Activated naive CD4-positive, alpha-beta T cell treated with anti-CD3 and anti-CD28 coated beads, Interleukin-2, amount 50 U/mL, for 24 hours (primary cell): ENCODE data around the gene SBF2.

Experiments used
- H3K27ac Mint-ChIP-seq: one replicate; pipeline ENCODE4 v1.8.0; 2021; ENCODE audit warnings: mild to moderate bottlenecking, mixed read lengths
- H3K27me3 Mint-ChIP-seq: one replicate; pipeline ENCODE4 v1.8.0; 2021; ENCODE audit warnings: mixed read lengths
- H3K36me3 Mint-ChIP-seq: one replicate; pipeline ENCODE4 v1.8.0; 2021; ENCODE audit warnings: mixed read lengths
- H3K4me1 Mint-ChIP-seq: one replicate; pipeline ENCODE4 v1.8.0; 2021; ENCODE audit warnings: mixed read lengths
- H3K4me3 Mint-ChIP-seq: one replicate; pipeline ENCODE4 v1.8.0; 2021; ENCODE audit warnings: mild to moderate bottlenecking, mixed read lengths
- H3K9me3 Mint-ChIP-seq: one replicate; pipeline ENCODE4 v1.8.0; 2021; ENCODE audit warnings: mixed read lengths

Gene SBF2

DNA sequence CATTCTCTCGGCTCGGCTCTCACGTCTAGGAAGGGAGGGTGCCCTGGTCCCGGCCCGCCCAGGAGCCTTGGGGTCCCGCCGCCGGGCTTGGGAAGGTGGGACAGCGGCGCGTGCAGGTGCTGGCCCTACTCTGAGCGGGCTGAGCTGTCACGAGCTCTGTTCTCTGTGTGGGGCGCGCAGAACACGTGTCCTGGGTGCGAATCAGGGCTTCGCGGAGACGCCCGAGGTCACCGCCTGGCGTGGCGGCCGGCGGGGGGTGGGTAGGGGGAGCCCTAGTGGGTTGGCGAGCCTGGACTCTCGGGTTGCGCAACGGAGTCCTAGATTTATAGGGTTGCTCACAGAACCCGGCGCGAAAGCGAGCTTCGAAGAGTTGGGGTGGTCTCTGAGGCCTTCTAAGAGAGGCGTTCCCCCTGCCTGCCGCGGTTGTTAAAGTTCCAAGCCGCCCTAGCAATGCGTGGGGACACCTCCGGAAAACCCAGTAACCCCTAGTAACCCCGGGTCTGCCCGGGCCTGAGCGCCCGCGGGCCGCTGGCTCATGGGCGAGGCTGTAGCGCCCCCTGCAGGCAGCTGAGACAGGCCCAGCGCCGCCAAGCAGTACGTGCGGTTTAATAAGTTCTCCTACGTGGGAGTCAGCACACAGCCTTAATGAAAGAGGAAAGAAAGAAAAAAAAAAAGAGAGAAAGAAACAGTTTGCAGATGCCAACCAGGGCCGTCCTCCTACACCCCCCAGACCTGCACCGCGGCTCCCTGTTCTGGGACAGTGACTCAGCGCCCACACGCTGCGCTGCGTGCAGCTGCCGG lies 13.6 kb upstream of the SBF2 start:
- peak overlapping the region; percentile 90 for H3K27ac Mint-ChIP-seq
- H3K4me1 Mint-ChIP-seq, result peaks cover 43% of the 10 kb centered on the region
- peak overlapping the region; percentile 98 for H3K4me3 Mint-ChIP-seq
- no peaks in the 10 kb centered on the region for H3K36me3 Mint-ChIP-seq
- peaks cover 19% of the 10 kb centered on the region for H3K27me3 Mint-ChIP-seq
- H3K9me3 Mint-ChIP-seq, result no peaks in the 10 kb centered on the region

DNA sequence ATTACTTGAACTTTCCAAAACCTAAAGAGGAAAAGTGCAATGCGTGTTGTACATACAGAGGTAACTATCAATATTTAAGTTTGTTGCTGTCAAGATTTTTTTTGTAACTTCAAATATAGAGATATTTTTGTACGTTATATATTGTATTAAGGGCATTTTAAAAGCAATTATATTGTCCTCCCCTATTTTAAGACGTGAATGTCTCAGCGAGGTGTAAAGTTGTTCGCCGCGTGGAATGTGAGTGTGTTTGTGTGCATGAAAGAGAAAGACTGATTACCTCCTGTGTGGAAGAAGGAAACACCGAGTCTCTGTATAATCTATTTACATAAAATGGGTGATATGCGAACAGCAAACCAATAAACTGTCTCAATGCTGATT lies 13.0 kb upstream of the SBF2 start:
- H3K4me1 Mint-ChIP-seq, result peaks cover 48% of the 10 kb centered on the region
- H3K9me3 Mint-ChIP-seq, result no peaks in the 10 kb centered on the region
- H3K36me3 Mint-ChIP-seq, result no peaks in the 10 kb centered on the region
- peaks cover 14% of the 10 kb centered on the region for H3K27me3 Mint-ChIP-seq
- H3K27ac Mint-ChIP-seq, result peak overlapping the region; percentile 67
- H3K4me3 Mint-ChIP-seq, result peak overlapping the region; percentile 98

DNA sequence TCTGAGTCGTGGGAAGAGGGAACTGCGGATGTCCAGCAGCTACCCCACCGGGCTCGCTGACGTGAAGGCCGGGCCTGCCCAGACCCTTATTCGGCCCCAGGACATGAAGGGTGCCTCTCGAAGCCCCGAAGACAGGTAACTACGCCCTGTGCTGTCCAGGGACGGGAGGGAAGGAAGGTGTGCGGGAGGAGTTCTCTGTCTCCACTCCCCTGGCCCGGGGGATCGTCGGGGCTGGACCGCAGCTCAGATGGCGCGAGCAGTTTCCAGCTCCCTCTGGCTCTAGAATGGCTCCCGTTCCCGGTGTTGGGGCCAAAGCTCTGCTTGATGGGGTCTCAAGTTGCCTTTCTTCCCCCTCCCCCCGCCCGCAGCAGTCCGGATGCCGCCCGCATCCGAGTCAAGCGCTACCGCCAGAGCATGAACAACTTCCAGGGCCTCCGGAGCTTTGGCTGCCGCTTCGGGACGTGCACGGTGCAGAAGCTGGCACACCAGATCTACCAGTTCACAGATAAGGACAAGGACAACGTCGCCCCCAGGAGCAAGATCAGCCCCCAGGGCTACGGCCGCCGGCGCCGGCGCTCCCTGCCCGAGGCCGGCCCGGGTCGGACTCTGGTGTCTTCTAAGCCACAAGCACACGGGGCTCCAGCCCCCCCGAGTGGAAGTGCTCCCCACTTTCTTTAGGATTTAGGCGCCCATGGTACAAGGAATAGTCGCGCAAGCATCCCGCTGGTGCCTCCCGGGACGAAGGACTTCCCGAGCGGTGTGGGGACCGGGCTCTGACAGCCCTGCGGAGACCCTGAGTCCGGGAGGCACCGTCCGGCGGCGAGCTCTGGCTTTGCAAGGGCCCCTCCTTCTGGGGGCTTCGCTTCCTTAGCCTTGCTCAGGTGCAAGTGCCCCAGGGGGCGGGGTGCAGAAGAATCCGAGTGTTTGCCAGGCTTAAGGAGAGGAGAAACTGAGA lies 12.2 kb upstream of the SBF2 start:
- Mint-ChIP-seq H3K4me1 (peaks cover 49% of the 10 kb centered on the region), H3K27ac (peak overlapping the region; percentile 70), H3K4me3 (peak overlapping the region; percentile 98), H3K36me3 (no peaks in the 10 kb centered on the region), H3K9me3 (no peaks in the 10 kb centered on the region), H3K27me3 (peaks cover 15% of the 10 kb centered on the region)

DNA sequence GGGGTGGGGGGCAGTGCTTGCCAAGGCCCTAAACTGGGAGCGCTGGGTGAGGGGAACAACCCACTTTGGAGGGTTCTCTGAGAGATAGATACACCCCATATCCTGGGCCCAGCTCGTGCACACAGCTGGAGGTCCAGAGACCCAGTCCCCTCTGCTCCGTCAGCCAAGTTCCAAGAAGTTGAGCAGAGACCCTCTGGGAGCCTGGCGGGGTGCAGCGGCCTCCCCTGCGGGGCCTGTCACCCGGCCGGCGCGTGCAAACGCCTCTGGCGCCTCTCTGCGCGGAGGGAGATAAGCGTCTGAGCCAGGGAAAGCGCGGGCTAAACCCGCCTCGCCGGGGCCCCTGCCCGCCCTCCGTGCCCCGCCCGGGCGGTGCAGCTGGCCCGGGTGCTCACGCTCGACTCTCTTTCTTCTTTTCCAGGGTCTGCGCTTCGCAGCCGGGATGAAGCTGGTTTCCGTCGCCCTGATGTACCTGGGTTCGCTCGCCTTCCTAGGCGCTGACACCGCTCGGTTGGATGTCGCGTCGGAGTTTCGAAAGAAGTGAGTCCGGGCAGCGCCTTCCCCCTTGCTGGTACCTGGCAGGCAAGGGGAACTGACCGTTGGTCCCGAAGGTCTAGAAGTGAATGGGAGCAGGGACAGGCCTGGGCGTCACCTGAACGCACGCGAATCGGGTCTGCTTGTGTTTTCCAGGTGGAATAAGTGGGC lies 11.4 kb upstream of the SBF2 start:
- Mint-ChIP-seq H3K27ac (peak overlapping the region; percentile 70), H3K4me3 (peak overlapping the region; percentile 98), H3K9me3 (no peaks in the 10 kb centered on the region), H3K27me3 (peaks cover 15% of the 10 kb centered on the region), H3K36me3 (no peaks in the 10 kb centered on the region), H3K4me1 (peaks cover 49% of the 10 kb centered on the region)

DNA sequence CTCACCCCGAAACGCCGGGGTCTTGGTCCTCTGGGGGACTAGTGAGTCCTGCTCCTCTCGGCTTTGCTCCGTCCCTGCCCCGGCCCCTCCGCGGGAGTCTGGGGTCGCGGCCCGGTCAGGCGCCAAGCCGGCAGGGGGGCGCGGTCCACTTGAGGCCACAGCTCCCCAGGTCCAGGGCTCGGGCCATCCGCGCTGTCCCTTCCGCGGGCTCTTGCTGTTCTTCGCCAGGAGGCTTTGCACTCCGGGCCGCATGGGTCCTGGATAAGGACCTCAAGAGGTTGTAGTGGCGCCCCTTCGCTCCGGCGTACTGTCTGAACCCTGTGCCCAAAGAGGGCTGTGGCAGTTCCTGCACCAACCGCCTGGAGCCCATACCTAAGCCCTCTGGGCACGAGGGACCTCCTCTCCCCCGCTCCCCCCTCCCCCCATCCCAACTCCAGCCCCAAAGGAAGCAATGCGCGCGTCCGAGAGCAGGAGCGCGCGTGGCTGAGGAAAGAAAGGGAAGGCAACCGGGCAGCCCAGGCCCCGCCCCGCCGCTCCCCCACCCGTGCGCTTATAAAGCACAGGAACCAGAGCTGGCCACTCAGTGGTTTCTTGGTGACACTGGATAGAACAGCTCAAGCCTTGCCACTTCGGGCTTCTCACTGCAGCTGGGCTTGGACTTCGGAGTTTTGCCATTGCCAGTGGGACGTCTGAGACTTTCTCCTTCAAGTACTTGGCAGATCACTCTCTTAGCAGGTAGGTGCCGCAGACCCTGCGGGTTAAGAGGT lies 10.7 kb upstream of the SBF2 start, which contains the start of gene ADM:
Gene ADM (plus strand): TSS at position 579 of the 767 bp plus-strand sequence. CDS start 628 bp downstream, outside the sequence.
- peaks cover 49% of the 10 kb centered on the region for H3K4me1 Mint-ChIP-seq
- H3K27me3 Mint-ChIP-seq, result peaks cover 15% of the 10 kb centered on the region
- H3K27ac Mint-ChIP-seq, result peak within 1 kb of the TSS; percentile 70
- H3K36me3 Mint-ChIP-seq, result no peaks in the 10 kb centered on the region
- H3K4me3 Mint-ChIP-seq, result peak within 1 kb of the TSS; percentile 98
- H3K9me3 Mint-ChIP-seq, result no peaks in the 10 kb centered on the region

DNA sequence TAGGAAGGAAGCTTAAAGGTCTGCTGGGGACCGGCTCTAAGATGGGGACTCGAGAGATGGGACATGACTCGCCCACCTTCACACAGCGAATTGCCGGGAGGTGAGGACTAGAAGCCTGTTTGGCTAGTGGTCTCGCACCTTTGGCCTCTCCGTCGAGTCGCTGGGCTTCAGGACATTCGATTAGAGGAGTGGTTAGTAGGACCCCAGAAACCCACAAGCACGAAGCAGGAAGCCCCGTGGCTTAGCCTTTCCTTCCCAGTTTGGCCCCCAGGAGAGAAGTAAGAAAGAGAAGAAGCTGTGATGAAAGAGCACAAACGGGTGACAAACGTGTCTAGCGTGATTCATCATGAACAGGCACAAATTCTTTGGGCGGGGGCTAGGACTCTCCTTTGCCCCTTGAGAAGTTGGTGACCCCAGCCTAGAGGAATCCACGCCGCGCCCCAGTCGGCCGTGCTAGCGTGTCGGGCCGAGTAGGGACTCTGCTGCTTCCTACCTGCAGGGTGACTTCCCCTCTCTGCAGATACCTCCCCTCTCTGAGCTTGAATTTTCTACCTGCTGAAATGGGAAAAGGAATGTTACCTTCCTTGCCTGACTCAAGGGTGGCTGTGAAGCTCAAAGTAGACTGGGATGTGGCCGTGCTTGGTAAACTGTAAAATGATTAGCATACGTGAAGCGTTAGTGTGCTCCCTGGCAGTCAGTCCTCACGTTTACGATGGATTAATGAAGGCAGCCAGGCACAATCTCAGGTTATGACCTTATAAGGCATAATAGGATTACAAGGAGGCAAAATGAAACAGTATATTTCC lies 9.7 kb upstream of the SBF2 start:
- Mint-ChIP-seq H3K4me1 (peaks cover 50% of the 10 kb centered on the region), H3K9me3 (no peaks in the 10 kb centered on the region)

DNA sequence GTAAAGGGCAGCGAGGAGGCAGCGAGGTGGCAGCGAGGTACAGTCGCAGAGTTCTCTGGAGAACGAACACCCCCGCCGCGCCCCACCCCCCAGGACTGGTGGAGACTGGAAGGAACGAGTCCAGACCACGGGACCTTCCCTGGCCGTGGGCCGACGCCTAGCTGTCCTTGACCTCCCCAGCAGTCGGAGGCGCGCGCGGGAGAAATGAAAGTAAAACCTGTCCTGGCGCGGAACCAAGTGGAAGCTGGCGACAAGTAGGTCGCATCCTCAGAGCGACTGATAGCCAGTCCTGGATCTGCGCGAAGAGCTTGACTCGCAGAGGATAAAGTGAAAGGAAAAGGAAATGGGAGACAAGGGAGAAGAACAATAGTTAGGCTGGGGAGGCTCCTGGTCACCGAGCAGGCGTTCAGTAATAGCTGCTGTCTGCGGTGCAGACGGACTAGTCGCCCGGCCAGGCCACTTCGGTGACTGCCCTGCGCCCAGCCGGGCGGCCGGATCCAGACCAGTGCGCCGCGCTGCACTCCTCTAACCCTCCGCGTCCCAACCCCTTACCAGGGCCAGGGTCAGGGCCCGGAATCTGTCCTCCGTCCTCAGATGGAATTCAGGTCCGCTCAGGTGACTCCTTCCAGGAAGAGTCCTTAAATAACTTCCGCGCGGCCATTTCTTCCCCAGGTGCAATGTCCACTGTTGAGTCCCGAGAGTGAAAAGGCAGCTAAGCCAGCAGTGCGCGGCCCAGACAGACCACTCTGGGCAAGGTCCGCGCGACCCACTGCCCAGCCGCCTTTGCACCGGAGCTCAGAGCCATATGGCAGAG lies 8.9 kb upstream of the SBF2 start:
- H3K4me1 Mint-ChIP-seq, result peaks cover 49% of the 10 kb centered on the region

More for the DNA sequence above, 9.7 kb upstream of the SBF2 start:
- Mint-ChIP-seq H3K27me3 (peaks cover 12% of the 10 kb centered on the region), H3K4me3 (peak overlapping the region; percentile 98), H3K27ac (peak overlapping the region; percentile 66), H3K36me3 (no peaks in the 10 kb centered on the region)

DNA sequence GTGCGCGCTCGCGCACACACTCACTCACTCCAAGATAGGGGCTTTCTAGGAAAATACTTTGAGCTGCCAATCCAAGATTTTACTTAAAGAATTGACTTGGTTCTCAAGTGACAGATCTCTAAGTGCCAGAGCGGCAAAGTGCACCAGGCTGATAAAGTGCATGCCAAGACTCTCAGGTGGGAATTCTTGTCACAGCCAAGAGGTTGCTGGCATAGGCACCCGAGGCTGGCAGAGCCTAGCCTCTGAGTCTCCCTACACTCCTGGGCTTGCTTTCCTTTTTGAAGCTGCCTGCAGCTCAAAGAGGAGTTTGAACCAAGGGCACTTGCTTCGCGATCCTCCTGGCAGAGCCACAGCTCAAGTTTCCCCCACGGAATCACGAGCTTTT lies 8.3 kb upstream of the SBF2 start:
- peak overlapping the region; percentile 98 for H3K4me3 Mint-ChIP-seq
- H3K4me1 Mint-ChIP-seq, result peaks cover 51% of the 10 kb centered on the region
- no peaks in the 10 kb centered on the region for H3K36me3 Mint-ChIP-seq
- H3K9me3 Mint-ChIP-seq, result no peaks in the 10 kb centered on the region
- H3K27me3 Mint-ChIP-seq, result peaks cover 12% of the 10 kb centered on the region
- no peak overlapping the region for H3K27ac Mint-ChIP-seq

More for the DNA sequence above, 8.9 kb upstream of the SBF2 start:
- no peaks in the 10 kb centered on the region for H3K9me3 Mint-ChIP-seq
- H3K27ac Mint-ChIP-seq, result peak overlapping the region; percentile 92
- no peaks in the 10 kb centered on the region for H3K36me3 Mint-ChIP-seq
- peak overlapping the region; percentile 98 for H3K4me3 Mint-ChIP-seq
- peaks cover 12% of the 10 kb centered on the region for H3K27me3 Mint-ChIP-seq

DNA sequence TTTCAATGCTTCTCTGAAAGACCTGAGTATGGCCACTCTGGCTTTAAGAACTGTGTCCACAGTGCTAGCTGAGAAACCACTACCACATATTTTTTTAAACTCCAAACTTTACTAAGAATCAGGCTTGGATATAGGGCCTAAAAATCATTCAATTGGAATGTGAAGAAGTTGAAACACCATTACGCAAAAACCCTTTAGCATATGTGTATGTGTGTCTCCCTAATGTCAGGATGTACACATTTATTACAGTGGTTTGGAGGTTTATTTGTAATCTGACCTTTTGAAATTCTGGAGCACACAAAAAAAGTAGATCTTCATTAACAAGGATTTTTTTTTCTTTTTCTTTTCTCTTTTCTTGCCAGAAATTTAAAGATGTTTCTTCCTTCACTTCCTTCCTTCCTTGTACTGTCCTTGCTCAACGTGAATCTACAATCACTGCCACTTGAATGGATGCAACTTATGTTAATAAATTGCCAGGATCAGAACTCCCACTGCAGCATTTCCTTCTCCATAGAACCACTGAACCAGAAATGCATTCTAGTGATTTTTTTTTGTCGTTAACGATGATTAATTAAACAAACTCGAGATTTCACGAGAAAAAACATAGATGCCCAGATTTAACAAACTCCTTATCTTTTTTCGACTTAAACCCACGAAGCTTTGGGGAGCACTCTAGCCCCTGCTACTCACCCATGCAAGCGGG lies 7.8 kb upstream of the SBF2 start:
- peaks cover 12% of the 10 kb centered on the region for H3K27me3 Mint-ChIP-seq
- H3K4me3 Mint-ChIP-seq, result peak overlapping the region; percentile 98
- no peak overlapping the region for H3K27ac Mint-ChIP-seq
- no peaks in the 10 kb centered on the region for H3K36me3 Mint-ChIP-seq
- H3K4me1 Mint-ChIP-seq, result peaks cover 46% of the 10 kb centered on the region
- H3K9me3 Mint-ChIP-seq, result no peaks in the 10 kb centered on the region

DNA sequence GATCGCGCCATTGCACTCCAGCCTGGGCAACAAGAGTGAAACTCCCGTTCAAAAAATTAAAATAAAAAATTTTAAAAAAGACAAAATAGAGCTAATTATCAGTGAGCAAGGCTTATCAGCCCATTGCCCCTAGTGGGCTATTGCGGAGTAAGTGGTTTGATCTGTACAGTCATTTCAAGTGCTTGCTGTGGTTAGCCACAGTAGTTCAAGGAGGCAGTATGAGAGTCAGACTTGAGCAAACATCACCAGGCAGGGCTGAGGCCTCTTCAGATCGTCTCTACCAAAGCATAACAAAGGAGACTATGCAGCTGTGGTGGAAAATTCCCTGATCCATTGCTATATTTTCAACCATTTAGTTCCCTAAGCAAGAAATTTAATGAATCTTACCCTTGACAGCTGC lies 4.3 kb upstream of the SBF2 start:
- no peaks in the 10 kb centered on the region for H3K9me3 Mint-ChIP-seq
- peaks cover 37% of the 10 kb centered on the region for H3K4me1 Mint-ChIP-seq
- no peaks in the 10 kb centered on the region for H3K36me3 Mint-ChIP-seq
- H3K27me3 Mint-ChIP-seq, result peaks cover 18% of the 10 kb centered on the region
- no peak overlapping the region for H3K4me3 Mint-ChIP-seq
- no peak overlapping the region for H3K27ac Mint-ChIP-seq

DNA sequence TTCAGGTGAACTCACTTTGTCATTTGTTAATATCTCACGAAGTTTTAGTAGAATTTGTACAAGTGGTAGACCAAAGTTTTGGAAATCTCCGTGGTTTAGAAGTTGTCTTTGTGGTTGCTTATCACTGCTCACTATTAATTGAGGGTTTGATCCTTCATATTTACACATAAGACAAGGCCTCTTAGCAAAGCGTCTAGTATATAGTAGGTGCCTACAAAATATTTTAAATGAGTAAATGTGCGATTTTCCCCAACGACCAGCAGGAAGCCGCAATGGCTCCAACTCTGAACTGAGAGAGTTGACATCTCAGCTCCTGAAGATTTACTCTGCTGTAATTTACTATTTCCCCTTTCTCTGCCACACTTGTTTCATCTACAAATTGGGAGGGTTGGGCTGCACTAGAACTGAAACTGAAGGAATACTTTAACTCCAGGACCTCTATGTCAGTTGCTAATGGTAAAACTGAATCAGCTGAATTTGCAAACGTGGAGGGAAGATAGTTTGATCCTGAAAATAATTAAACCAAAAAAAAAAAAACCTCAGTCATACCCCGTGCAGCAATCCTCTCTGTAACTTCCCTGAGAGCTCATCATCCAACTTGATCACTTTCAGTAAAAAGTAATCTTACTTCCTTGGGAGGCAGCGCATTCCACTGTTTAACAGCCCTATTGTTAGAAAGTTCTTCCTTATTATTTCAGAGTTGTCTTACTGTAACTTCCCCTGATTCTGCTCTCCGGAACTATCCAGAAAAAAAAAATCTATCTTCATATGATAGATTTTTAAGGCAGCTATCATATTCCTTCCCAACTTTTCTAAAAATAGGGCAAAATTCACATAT lies 1.3 kb upstream of the SBF2 start:
- Mint-ChIP-seq H3K36me3 (no peaks in the 10 kb centered on the region), H3K27ac (peak overlapping the region; percentile 10), H3K27me3 (peaks cover 17% of the 10 kb centered on the region), H3K4me1 (peaks cover 41% of the 10 kb centered on the region), H3K4me3 (peak overlapping the region; percentile 83), H3K9me3 (no peaks in the 10 kb centered on the region)

DNA sequence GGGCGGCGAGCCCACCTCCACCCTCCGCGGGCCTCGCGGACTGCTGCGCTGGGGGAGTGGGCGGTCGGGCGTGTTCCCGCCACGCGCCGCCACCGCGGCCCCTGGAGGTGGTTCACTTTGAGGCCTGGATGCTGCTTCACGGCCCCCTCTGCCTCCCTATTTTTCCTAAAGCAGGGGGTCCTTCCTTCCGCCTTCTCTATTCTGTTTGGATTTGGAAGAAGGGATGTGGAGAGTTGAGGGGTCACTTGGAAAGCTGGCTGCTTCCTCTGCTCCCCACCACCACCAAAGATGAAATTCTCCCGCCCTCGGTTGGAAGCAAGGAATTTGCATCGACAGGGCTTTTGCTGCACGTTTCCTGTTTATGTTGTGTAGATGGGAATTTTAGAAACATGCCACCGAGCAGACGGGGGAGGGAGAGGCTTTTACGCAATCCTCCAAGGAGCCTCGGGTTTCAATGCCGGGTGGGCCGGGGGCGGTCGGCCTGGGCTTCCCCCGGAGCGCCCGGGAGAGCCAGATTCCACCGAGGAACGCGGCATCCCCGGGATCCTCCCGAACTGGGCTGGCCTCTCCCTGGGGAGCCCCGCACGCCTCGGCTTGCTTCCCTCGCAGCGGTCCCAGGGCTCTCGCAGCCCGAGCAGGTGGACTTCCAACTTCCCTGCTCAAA lies 403 bp upstream of the SBF2 start:
- H3K27me3 Mint-ChIP-seq, result peaks cover 17% of the 10 kb centered on the region
- H3K4me1 Mint-ChIP-seq, result peaks cover 41% of the 10 kb centered on the region

More for the DNA sequence above, 403 bp upstream of the SBF2 start:
- H3K9me3 Mint-ChIP-seq, result no peaks in the 10 kb centered on the region
- H3K4me3 Mint-ChIP-seq, result peak overlapping the region; percentile 83
- H3K27ac Mint-ChIP-seq, result no peak overlapping the region
- no peaks in the 10 kb centered on the region for H3K36me3 Mint-ChIP-seq
